Activated CD8-positive, alpha-beta T cell treated with anti-CD3 and anti-CD28 coated beads for 36 hours (primary cell): ENCODE data around the gene PPP6C. TPM values are rescaled to one million over a fixed set of nuclear protein-coding genes. Genes with fewer than 3 reads are reported as not detected.

ENCODE experiments used
- ATAC-seq: fragments of 200-7000 bp; cut with Tn5 transposase; one replicate; pipeline ENCODE4 v1.10.0; 2021; ENCODE audit warnings: mild to moderate bottlenecking, moderate library complexity
- CTCF ChIA-PET: fragments of 350-600 bp; sonication (Branson Sonifier 250); formaldehyde crosslinking; loops from one replicate; lab custom pipeline; 2021; ENCODE audit warnings: antibody characterized with exemption; lab: Charles Lee
- POLR2A ChIA-PET: fragments of 350-600 bp; sonication (Branson Sonifier 250); formaldehyde crosslinking; loops from one replicate; lab custom pipeline; 2021; ENCODE audit warnings: antibody characterized with exemption; lab: Charles Lee
- DNase-seq: peaks from one replicate; pipeline ENCODE4 v3.0.0-alpha.2; 2020
- H3K27ac Mint-ChIP-seq: one replicate; pipeline ENCODE4 v1.8.0; 2021; ENCODE audit warnings: mild to moderate bottlenecking, mixed read lengths
- H3K27me3 Mint-ChIP-seq: one replicate; pipeline ENCODE4 v1.8.0; 2021; ENCODE audit warnings: mixed read lengths
- H3K36me3 Mint-ChIP-seq: one replicate; pipeline ENCODE4 v1.8.0; 2021; ENCODE audit warnings: low read depth, mixed read lengths
- H3K4me1 Mint-ChIP-seq: one replicate; pipeline ENCODE4 v1.8.0; 2021; ENCODE audit warnings: low read depth, mixed read lengths
- H3K4me3 Mint-ChIP-seq: one replicate; pipeline ENCODE4 v1.8.0; 2021; ENCODE audit warnings: mild to moderate bottlenecking, moderate library complexity, mixed read lengths
- H3K9me3 Mint-ChIP-seq: one replicate; pipeline ENCODE4 v1.8.0; 2021; ENCODE audit warnings: mixed read lengths
- intact Hi-C: fragments of 100-400 bp; cut with micrococcal nuclease; formaldehyde crosslinking; loops from one replicate; pipeline ENCODE4 v1.10.0; 2022
- total RNA-seq, 2 experiments: library from RNA; stranded (reverse); gene quantifications; one replicate each; pipeline ENCODE4 v1.2.3, GENCODE V29; 2021
- TF ChIP-seq, protein P1 (sequence below): fragments of 200-600 bp; IDR thresholded peaks from one replicate; pipeline ENCODE4 v1.8.0; 2022; ENCODE audit warnings: antibody characterized with exemption, mild to moderate bottlenecking

The PPP6C gene
- total RNA-seq, 2 experiments from 2014 or later, result 43.1 to 44.8 TPM

DNA sequence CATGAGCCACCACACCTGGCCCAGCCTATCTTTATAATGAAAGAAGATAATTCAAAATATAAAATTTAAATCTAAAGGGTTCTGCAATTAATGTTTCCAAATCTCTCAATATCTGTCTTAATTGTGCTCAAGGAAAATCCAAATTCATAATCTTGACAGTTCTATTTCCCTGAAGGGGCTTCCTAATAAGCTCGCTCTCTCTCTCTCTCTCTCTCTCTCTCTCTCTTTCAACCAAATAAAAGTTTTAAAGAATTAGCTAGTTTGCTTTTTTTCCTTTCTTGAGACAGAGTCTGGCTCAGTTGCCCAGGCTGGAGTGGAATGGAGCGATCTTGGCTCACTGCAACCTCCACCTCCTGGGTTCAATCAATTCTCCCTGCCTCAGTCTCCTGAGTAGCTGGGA, 33.1 kb downstream of the PPP6C start:
- H3K4me3 Mint-ChIP-seq, result no peak overlapping the region
- ATAC-seq (no peak), DNase-seq (no peak)
- intact Hi-C loops, result no loop called here
- H3K27me3 Mint-ChIP-seq, result no peaks in the 10 kb centered on the region
- H3K27ac Mint-ChIP-seq, result no peak overlapping the region
- ChIA-PET POLR2A (interaction anchor here (0.6 kb wide), 1 partner anchor 33 kb away, joined by 3 read pairs; no protein-coding TSS in a partner anchor), CTCF (interaction anchor here (1.0 kb wide), 1 partner anchor 9 kb away, joined by 4 read pairs; no protein-coding TSS in a partner anchor)
- TF ChIP-seq, protein P1, sequence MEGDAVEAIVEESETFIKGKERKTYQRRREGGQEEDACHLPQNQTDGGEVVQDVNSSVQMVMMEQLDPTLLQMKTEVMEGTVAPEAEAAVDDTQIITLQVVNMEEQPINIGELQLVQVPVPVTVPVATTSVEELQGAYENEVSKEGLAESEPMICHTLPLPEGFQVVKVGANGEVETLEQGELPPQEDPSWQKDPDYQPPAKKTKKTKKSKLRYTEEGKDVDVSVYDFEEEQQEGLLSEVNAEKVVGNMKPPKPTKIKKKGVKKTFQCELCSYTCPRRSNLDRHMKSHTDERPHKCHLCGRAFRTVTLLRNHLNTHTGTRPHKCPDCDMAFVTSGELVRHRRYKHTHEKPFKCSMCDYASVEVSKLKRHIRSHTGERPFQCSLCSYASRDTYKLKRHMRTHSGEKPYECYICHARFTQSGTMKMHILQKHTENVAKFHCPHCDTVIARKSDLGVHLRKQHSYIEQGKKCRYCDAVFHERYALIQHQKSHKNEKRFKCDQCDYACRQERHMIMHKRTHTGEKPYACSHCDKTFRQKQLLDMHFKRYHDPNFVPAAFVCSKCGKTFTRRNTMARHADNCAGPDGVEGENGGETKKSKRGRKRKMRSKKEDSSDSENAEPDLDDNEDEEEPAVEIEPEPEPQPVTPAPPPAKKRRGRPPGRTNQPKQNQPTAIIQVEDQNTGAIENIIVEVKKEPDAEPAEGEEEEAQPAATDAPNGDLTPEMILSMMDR, result no peak
- H3K4me1 Mint-ChIP-seq, result peaks cover 2% of the 10 kb centered on the region
- H3K9me3 Mint-ChIP-seq, result no peaks in the 10 kb centered on the region
- H3K36me3 Mint-ChIP-seq, result peaks cover 27% of the 10 kb centered on the region

DNA sequence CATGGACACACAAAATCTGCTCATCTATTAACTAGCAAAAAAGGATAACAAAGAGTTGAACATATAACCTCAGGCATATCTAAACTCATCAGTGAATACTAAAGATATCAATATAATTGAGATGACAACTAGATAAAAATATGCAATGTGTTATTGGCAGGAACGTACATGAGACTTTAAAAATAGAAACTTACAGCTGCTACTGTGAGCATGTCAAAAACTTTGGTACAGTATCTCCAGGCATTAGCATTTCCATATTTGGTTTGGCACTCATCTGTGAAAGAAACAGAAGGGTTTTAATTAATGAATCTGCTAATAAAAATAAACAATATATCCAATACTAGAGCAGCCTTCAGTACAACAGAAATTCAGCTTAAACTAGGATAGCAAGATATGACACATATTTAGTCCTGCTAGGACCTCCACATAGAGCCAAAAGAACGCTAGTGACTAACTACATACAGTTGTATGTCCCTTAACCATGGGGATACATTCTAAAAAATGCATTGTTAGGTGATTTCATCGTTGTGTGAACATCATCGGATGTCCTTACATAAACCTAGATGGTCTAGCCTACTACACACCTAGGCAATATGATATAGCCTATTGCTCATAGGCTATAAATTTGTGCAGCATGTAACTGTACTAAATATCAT, 35.8 kb downstream of the PPP6C start:
- Mint-ChIP-seq H3K4me1 (peaks cover 2% of the 10 kb centered on the region), H3K27ac (no peak overlapping the region), H3K27me3 (no peaks in the 10 kb centered on the region), H3K9me3 (no peaks in the 10 kb centered on the region), H3K36me3 (peaks cover 39% of the 10 kb centered on the region), H3K4me3 (no peak overlapping the region)
- ChIA-PET POLR2A (interaction anchor here (0.9 kb wide), 1 partner anchor 47 kb away, joined by 3 read pairs; no protein-coding TSS in a partner anchor), CTCF (interaction anchor here (1.3 kb wide), 1 partner anchor 10 kb away, joined by 3 read pairs; no protein-coding TSS in a partner anchor)
- intact Hi-C loops, result no loop called here
- TF ChIP-seq, protein P1, result no peak
- no peak for DNase-seq
- ATAC-seq, result no peak

DNA sequence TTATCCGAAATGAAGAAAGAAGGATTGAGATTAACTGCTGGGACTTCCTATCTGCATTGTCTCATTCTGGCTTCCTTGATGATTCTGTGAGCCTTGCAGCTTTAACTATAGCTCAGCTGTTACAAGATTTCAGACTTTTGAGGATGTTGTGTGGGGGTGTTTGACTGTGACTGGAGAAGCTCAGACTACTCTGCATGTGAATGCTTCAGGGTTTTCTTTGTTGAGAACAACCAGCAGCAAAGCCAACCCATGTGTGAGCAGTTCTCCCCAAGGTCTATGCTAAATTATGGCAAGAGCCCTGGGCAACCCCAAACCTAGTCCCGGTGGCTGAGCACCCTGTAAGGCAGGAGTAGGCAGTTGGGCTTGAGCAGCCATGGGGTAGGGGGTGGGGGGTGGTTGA, 37.9 kb downstream of the PPP6C start:
- intact Hi-C loops, result no loop called here
- no peaks in the 10 kb centered on the region for H3K27me3 Mint-ChIP-seq
- no peak overlapping the region for H3K27ac Mint-ChIP-seq
- ChIA-PET POLR2A (no interaction called here), CTCF (no interaction called here)
- no peak overlapping the region for H3K4me3 Mint-ChIP-seq
- no peak for DNase-seq
- H3K9me3 Mint-ChIP-seq, result no peaks in the 10 kb centered on the region
- TF ChIP-seq, protein P1, result no peak
- H3K36me3 Mint-ChIP-seq, result peaks cover 33% of the 10 kb centered on the region
- ATAC-seq, result no peak
- H3K4me1 Mint-ChIP-seq, result peaks cover 2% of the 10 kb centered on the region

DNA sequence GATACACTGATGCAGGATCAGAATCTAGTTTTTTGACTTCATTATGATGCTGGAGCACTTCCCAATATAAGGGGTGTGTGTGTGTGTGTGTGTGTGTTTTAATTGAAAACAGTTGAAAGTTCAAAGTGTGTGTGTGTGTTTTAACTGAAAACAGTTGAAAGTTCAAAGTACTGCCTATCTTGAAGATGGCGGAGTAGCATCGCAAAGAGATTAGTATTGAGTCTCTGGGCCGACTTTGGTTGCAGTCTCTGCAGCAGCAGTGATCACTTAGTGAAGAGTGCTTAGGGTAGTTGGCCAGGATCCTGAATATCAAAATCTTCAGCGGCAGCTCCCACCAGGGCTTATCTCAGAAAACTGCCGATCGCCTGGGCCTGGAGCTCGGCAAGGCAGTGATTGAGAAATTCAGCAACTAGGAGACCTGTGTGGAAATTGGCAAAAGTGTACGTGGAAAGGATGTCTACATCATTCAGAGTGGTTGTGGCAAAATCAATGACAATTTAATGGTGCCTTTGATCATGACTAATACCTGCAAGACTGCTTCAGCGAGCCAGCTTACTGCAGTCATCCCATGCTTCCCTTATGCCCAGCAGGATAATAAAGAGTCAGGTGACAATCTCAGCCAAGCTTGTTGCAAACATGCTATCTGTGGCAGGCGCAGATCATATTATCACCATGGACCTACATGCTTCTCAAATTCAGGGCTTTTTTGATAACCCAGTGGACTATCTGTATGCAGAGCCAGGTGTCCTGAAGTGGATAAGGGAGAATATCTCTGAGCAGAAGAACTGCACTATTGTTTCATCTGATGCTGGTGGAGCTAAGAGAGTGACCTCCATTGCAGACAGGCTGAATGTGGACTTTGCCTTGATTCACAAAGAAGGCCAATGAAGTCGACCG, 39.0 kb downstream of the PPP6C start:
- Mint-ChIP-seq H3K27ac (no peak overlapping the region), H3K27me3 (no peaks in the 10 kb centered on the region), H3K4me1 (peaks cover 6% of the 10 kb centered on the region), H3K4me3 (no peak overlapping the region), H3K9me3 (no peaks in the 10 kb centered on the region), H3K36me3 (peaks cover 33% of the 10 kb centered on the region)
- TF ChIP-seq, protein P1, result no peak
- intact Hi-C loops, result no loop called here
- ChIA-PET CTCF (interaction anchor here (1.1 kb wide), 1 partner anchor 379 kb away, joined by 3 read pairs; the partner anchor contains the start of gene NR6A1), POLR2A (interaction anchor here (0.6 kb wide), 1 partner anchor 23 kb away, joined by 3 read pairs; no protein-coding TSS in a partner anchor)
- ATAC-seq (no peak), DNase-seq (no peak)
